ENCODE measurements around the gene DHX32. TPM values are rescaled to one million over a fixed set of nuclear protein-coding genes. Genes with fewer than 3 reads are reported as not detected.

DHX32 gene
- total and polyA plus RNA-seq, 2 of the 4 experiments (the other 2 are of a cell fraction), result 15.6 to 27.8 TPM

DNA sequence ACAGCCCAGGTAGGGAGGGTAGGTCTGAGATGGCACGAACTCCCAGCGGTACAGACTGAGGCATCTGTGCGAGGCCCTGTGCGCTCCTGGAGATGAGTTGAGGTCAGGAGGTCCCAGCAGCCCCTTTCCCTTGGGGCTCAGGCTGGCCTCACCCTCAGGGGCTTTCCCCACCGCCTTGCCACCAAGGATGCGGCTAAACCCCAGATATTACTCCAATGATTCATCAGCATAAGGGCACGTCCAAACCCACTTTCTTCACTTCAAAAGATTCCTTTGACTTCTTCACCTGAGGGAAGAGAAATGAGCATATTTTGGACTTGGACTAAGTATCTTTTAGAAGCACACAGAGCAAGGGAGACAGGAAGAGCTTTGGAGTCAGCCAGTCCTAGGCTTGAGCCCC is 78.4 kb downstream of the DHX32 start:
- Histone ChIP-seq H4K5ac (ENCODE audit: low read depth, low read length) (no peak overlapping the region), H3K23ac (ENCODE audit: low read depth, low read length) (no peak overlapping the region), H3K4me3 (ENCODE audit: insufficient read depth, low read depth, low read length) (no peak overlapping the region), H3K9me3 (ENCODE audit: control insufficient read depth, insufficient read depth, low read length) (no peaks in the 10 kb centered on the region), H3K18ac (ENCODE audit: low read depth, low read length) (no peak overlapping the region), H2BK120ac (ENCODE audit: low read depth, low read length) (no peak overlapping the region), H3K56ac (ENCODE audit: extremely low read depth, insufficient read depth, low read length) (no peak overlapping the region), H3K4ac (ENCODE audit: low read depth, low read length) (no peak overlapping the region), H3K14ac (replicated peaks; ENCODE audit: low read depth, low read length) (no peak overlapping the region), H2AFZ (replicated peaks; ENCODE audit: low read length, poor library complexity) (no peak overlapping the region), H2BK20ac (ENCODE audit: low read depth, low read length) (no peak overlapping the region), H3K9ac (ENCODE audit: low read depth, low read length) (no peak overlapping the region), H4K91ac (ENCODE audit: insufficient read depth, low read depth, low read length) (no peak overlapping the region), H4K20me1 (ENCODE audit: insufficient read depth, low read length) (no peaks in the 10 kb centered on the region), H3K27ac (ENCODE audit: insufficient read depth, low read length) (no peak overlapping the region), H2BK15ac (ENCODE audit: low read depth, low read length) (no peak overlapping the region), H3K27me3 (ENCODE audit: control insufficient read depth, insufficient read depth, low read length) (no peaks in the 10 kb centered on the region), H3K79me1 (ENCODE audit: low read depth in 1 of 2, low read length in 2 of 2) (no peaks in the 10 kb centered on the region), H3K4me1 (ENCODE audit: control insufficient read depth, insufficient read depth, low read length) (no peaks in the 10 kb centered on the region), H3K36me3 (ENCODE audit: control insufficient read depth, insufficient read depth, low read length) (peaks cover 29% of the 10 kb centered on the region), H3K4me2 (ENCODE audit: low read depth, low read length) (no peak overlapping the region), H3K9me1 (ENCODE audit: insufficient read depth, low read length) (no peaks in the 10 kb centered on the region; the same call in 1 of the 2 replicates), H4K8ac (ENCODE audit: low read depth in 2 of 2, low read length in 2 of 2) (no peak overlapping the region), H2AK5ac (ENCODE audit: low read depth, low read length) (no peak overlapping the region), H2AK9ac (replicated peaks; ENCODE audit: low read depth, low read length, poor library complexity) (no peak overlapping the region), H2BK5ac (ENCODE audit: low read depth, low read length, poor library complexity, severe bottlenecking) (no peak overlapping the region)
- TF ChIP-seq BHLHE40 (IDR thresholded peaks at IDR 0.05; ENCODE audit: low read depth, low read length), result no peak
- no peak for TF ChIP-seq MAZ (IDR thresholded peaks at IDR 0.05; ENCODE audit: borderline replicate concordance, low read depth, low read length)
- TF ChIP-seq, protein P1, sequence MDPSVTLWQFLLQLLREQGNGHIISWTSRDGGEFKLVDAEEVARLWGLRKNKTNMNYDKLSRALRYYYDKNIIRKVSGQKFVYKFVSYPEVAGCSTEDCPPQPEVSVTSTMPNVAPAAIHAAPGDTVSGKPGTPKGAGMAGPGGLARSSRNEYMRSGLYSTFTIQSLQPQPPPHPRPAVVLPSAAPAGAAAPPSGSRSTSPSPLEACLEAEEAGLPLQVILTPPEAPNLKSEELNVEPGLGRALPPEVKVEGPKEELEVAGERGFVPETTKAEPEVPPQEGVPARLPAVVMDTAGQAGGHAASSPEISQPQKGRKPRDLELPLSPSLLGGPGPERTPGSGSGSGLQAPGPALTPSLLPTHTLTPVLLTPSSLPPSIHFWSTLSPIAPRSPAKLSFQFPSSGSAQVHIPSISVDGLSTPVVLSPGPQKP (IDR thresholded peaks at IDR 0.05; ENCODE audit: borderline replicate concordance, low read depth, low read length), result no peak
- no peak for TF ChIP-seq NFE2L2 (IDR thresholded peaks at IDR 0.05; ENCODE audit: low read depth, low read length)
- TF ChIP-seq FOS (IDR thresholded peaks at IDR 0.05; ENCODE audit: low read depth, low read length), result no peak
- no peak for TF ChIP-seq CEBPB (IDR thresholded peaks at IDR 0.05; ENCODE audit: low read depth, low read length)
- no peak for TF ChIP-seq SMC3 (IDR thresholded peaks at IDR 0.05; ENCODE audit: low read depth, low read length)
- no peak for TF ChIP-seq RCOR1 (IDR thresholded peaks at IDR 0.05; ENCODE audit: insufficient replicate concordance, low read length)
- POLR2A ChIA-PET (ENCODE audit: unreplicated experiment), result no interaction called here
- DNase-seq (no peak), ATAC-seq (ENCODE audit: low read depth) (no peak)
- CTCF ChIA-PET, result no interaction called here
- intact Hi-C loops (cut with micrococcal nuclease), result no loop called here
- no TSS peak for BruUV-seq (replicated peaks)
- dilution Hi-C loops (cut with HindIII; ENCODE audit: low sequenced_read_pairs, unreplicated experiment), result no loop called here
- in situ Hi-C loops (cut with MboI; ENCODE audit: low sequenced_read_pairs), result no loop called here
- WGBS, 2 experiments (ENCODE audit: extremely low coverage in 2 of 2, insufficient read length in 1 of 2), result no CpG with 5 or more reads among the region's 7 CpGs

All from IMR-90 (cell line).